Skeletal muscle tissue (tissue), 4 donors: Measurements from ENCODE around the gene EIF4E2. TPM values are rescaled to one million over a fixed set of nuclear protein-coding genes. Genes with fewer than 3 reads are reported as not detected.
A peak's percentile ranks its signal among the peaks of the same experiment; 100 is the strongest.

Experiments used
- H3K27ac ChIP-seq: one replicate; pipeline ENCODE4 v1.7.0; 2013; ENCODE audit warnings: mild to moderate bottlenecking, low read depth, low read length, inconsistent platforms
- H3K27me3 ChIP-seq, 3 donors: one replicate each; pipeline ENCODE4 v1.7.0; 2013; ENCODE audit warnings: low read length in 3 of 3; ENCODE audit not compliant: control insufficient read depth in 3 of 3, insufficient read depth in 3 of 3
- H3K36me3 ChIP-seq, 3 donors: one replicate each; pipeline ENCODE4 v1.7.0; 2013; ENCODE audit warnings: low read length in 3 of 3; ENCODE audit not compliant: control insufficient read depth in 3 of 3, insufficient read depth in 3 of 3
- H3K4me1 ChIP-seq, 3 donors: one replicate each; pipeline ENCODE4 v1.7.0; 2013; ENCODE audit warnings: low read length in 3 of 3, mild to moderate bottlenecking in 3 of 3; ENCODE audit not compliant: control insufficient read depth in 3 of 3, insufficient read depth in 3 of 3
- H3K4me3 ChIP-seq, 3 donors: one replicate each; pipeline ENCODE4 v1.7.0; 2013; ENCODE audit warnings: low read length in 3 of 3
- H3K9ac ChIP-seq, 3 donors: one replicate each; pipeline ENCODE4 v1.7.0; 2013; ENCODE audit warnings: low read length in 3 of 3, mild to moderate bottlenecking in 3 of 3, moderate library complexity in 2 of 3, low read depth in 1 of 3
- H3K9me3 ChIP-seq, 3 donors: one replicate each; pipeline ENCODE4 v1.7.0; 2013; ENCODE audit warnings: low read length in 3 of 3; ENCODE audit not compliant: control insufficient read depth in 3 of 3
- total RNA-seq: library from RNA; depleted of rRNA; stranded (reverse); fragments of >200 nt; gene quantifications from one replicate; pipeline ENCODE4 v1.2.3, GENCODE V29; 2014
- donor health status: Osteomylitis.

The EIF4E2 gene
- total RNA-seq, 1 donor from 2014 or later: 204 TPM

GRCh38 chr2:232573042-232573441 lies 22.6 kb downstream of the EIF4E2 start:
- H3K4me3 ChIP-seq: no peak overlapping the region
- H3K9ac ChIP-seq: no peak overlapping the region
- peak overlapping the region; percentile 81 for H3K27ac ChIP-seq
- no peaks in the 10 kb centered on the region for H3K9me3 ChIP-seq
- H3K27me3 ChIP-seq: no peaks in the 10 kb centered on the region
- peaks cover 34 to 80% (median 52%) of the 10 kb centered on the region in 3 donors for H3K4me1 ChIP-seq
- peaks cover 21 to 38% (median 25%) of the 10 kb centered on the region in 3 donors for H3K36me3 ChIP-seq

DNA sequence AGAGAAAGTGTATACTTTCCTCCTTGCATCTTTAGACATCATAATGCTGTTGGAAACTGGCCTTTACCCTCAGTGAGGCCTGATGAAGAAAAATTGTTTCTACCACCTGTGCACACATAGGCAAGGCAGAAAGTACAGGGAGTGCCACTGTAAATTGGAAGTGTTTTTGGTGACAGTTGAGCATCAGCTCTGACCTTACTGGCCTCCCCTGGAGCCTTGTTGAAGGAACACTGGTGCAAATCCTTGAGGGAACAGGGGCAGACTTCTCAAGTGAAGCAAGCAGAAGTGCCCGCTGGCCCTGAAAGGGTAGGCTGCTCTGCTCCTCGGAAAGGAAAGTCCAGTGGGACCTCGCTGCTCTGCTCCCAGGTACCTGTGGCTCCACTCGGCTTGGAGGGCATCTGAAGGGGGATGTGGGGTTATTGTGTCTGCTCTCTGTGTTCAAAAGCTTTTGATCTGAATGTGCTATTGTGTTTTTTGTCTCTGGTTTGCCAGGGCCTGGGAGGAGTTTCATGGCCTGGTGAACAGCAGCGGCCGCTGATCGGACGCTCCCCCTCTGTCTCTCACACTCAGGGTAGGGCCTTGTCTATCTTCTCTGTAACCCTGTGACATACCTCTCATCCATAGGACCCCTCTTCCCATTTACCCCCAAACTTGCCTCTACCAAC lies 23.4 kb downstream of the EIF4E2 start:
- Histone ChIP-seq H3K9me3 (no peaks in the 10 kb centered on the region), H3K4me3 (peak overlapping the region; percentile 22 to 48 (median 22)), H3K27me3 (no peaks in the 10 kb centered on the region), H3K36me3 (peaks cover 13 to 30% (median 19%) of the 10 kb centered on the region in 3 donors), H3K9ac (peak overlapping the region; percentile 42 to 75 (median 42)), H3K27ac (peak overlapping the region; percentile 81), H3K4me1 (peaks cover 37 to 75% (median 52%) of the 10 kb centered on the region in 3 donors)

GRCh38 chr2:232574674-232575403 lies 24.4 kb downstream of the EIF4E2 start:
- Histone ChIP-seq H3K4me1 (peaks cover 38 to 67% (median 49%) of the 10 kb centered on the region in 3 donors), H3K9me3 (no peaks in the 10 kb centered on the region), H3K9ac (peak overlapping the region; percentile 42 to 75 (median 42)), H3K4me3 (peak overlapping the region; percentile 7 to 48 (median 28)), H3K27me3 (no peaks in the 10 kb centered on the region), H3K27ac (peak overlapping the region; percentile 81), H3K36me3 (peaks cover 6 to 20% (median 10%) of the 10 kb centered on the region in 3 donors)

DNA sequence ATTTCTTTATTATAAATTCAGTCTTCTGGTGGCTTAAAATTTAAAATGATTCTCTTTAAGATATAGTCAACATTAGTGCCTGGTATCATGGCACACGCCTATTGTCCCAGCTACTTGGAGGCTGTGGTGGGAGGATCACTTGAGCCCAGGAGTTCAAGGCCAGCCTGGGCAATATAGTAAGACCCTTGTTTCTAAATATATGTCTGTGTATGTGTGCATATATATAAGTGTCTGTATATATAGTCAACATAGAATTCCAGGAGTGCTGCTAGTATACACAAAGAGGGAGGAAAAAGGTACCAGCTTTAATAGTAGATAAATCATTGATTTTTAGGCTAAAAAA lies 24.9 kb downstream of the EIF4E2 start:
- H3K9me3 ChIP-seq: no peaks in the 10 kb centered on the region
- peak overlapping the region; percentile 81 for H3K27ac ChIP-seq
- H3K36me3 ChIP-seq: peaks cover 2 to 20% (median 4%) of the 10 kb centered on the region in 3 donors
- peaks cover 38 to 62% (median 47%) of the 10 kb centered on the region in 3 donors for H3K4me1 ChIP-seq
- H3K9ac ChIP-seq: peak overlapping the region in 1 of 3 donors; percentile 42
- H3K4me3 ChIP-seq: peak overlapping the region in 1 of 3 donors; percentile 7
- no peaks in the 10 kb centered on the region for H3K27me3 ChIP-seq

DNA sequence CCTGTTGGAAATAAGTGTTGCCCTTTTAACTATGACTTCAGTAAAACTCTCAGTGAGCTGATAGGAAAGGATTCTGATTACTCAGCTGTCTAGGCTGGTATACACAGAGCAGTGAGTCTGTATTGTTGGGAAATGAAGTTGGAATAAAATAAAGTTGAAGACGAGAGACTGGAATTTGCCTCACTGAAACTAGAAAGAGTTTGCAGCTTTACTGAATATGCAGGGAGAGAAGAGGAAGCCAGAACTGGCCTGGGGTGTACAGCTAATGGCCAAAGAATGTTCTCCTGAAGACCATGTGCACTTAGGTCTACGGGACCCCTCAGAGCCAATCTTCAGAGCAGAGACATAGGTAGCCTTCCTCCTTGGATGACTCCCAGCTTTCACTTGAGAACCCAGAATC lies 26.5 kb downstream of the EIF4E2 start:
- H3K9ac ChIP-seq: peak overlapping the region in 2 of 3 donors; percentile 1 to 4
- H3K36me3 ChIP-seq: peaks cover 12 to 28% (median 14%) of the 10 kb centered on the region in 3 donors
- no peak overlapping the region for H3K4me3 ChIP-seq
- peak overlapping the region; percentile 81 for H3K27ac ChIP-seq
- no peaks in the 10 kb centered on the region for H3K27me3 ChIP-seq
- peaks cover 28 to 52% (median 36%) of the 10 kb centered on the region in 3 donors for H3K4me1 ChIP-seq
- no peaks in the 10 kb centered on the region for H3K9me3 ChIP-seq

DNA sequence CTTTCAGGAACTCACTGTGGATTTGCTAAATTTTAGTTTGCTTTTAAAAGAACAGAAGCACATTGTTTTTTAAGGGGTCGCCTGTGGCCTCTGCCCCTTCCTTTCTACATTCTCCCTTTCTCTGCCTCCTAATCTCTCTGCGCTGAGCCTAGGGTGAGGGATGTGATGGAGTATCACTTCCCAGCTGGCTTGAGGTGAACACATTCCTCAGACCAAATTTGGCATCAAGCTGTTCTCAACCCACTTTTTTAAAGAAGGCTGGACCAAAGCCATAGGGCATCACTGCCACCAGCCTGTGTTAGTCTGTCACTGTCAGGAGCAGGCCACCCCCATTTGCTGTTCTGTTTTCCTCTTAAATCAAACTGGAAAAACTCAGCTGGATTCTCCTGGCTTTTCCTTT lies 27.4 kb downstream of the EIF4E2 start:
- peak overlapping the region in 1 of 3 donors; percentile 1 for H3K9ac ChIP-seq
- H3K27me3 ChIP-seq: no peaks in the 10 kb centered on the region
- peaks cover 12 to 25% (median 19%) of the 10 kb centered on the region in 3 donors for H3K36me3 ChIP-seq
- H3K4me3 ChIP-seq: no peak overlapping the region
- peaks cover 27 to 60% (median 36%) of the 10 kb centered on the region in 3 donors for H3K4me1 ChIP-seq
- peak overlapping the region; percentile 81 for H3K27ac ChIP-seq
- H3K9me3 ChIP-seq: no peaks in the 10 kb centered on the region

DNA sequence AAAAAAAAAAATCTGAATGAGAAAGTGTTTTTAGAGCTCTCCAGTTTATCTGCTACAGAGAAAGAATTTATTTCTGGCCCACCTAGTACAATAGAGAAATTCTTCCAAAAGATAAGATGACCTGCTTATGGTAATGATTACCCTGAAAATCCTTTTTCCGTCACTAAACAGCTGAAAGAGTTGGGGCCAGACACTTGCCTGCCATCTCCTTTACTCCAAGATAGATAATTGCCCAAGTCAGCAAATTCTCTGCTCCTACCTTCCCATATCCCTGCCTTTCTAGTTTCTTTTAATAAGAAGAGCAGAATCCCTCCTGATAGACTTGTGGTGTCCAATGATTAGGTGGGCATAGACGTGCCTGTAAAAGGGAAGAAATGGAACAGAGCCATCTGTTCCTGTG lies 28.1 kb downstream of the EIF4E2 start:
- Histone ChIP-seq H3K9me3 (no peaks in the 10 kb centered on the region), H3K4me3 (no peak overlapping the region), H3K36me3 (peaks cover 12 to 25% (median 19%) of the 10 kb centered on the region in 3 donors), H3K4me1 (peaks cover 28 to 65% (median 38%) of the 10 kb centered on the region in 3 donors), H3K9ac (no peak overlapping the region), H3K27me3 (no peaks in the 10 kb centered on the region), H3K27ac (no peak overlapping the region)

GRCh38 chr2:232580648-232580981 lies 30.1 kb downstream of the EIF4E2 start:
- Histone ChIP-seq H3K4me3 (no peak overlapping the region), H3K27ac (no peak overlapping the region), H3K36me3 (peaks cover 17 to 18% (median 18%) of the 10 kb centered on the region in 3 donors), H3K9ac (no peak overlapping the region), H3K4me1 (peaks cover 14 to 54% (median 19%) of the 10 kb centered on the region in 3 donors), H3K27me3 (no peaks in the 10 kb centered on the region), H3K9me3 (no peaks in the 10 kb centered on the region)

DNA sequence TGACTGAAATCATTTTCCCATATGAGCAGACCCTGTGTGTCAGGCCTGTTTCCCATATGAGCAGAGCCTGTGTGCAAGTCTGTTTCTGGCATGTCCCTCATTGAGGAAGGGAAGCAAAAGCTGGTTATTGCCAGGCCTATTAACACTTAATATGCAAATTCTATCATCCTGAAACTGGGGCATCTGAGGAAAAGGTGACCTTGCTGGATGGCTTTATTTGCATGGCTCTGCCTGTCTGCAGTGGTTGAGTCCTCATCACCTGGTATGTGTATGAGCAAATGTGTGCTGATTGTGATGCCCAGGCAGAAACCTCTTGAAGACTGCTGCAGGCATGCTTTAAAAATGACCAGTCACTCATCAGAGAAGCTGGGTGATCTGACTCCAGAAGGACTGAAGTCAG lies 31.2 kb downstream of the EIF4E2 start:
- peaks cover 17 to 18% (median 18%) of the 10 kb centered on the region in 3 donors for H3K36me3 ChIP-seq
- no peaks in the 10 kb centered on the region for H3K27me3 ChIP-seq
- H3K9ac ChIP-seq: no peak overlapping the region
- H3K27ac ChIP-seq: no peak overlapping the region
- H3K9me3 ChIP-seq: no peaks in the 10 kb centered on the region
- H3K4me3 ChIP-seq: no peak overlapping the region
- peaks cover 14 to 49% (median 17%) of the 10 kb centered on the region in 3 donors for H3K4me1 ChIP-seq

GRCh38 chr2:232584238-232584637 lies 33.7 kb downstream of the EIF4E2 start:
- H3K4me3 ChIP-seq: no peak overlapping the region
- no peaks in the 10 kb centered on the region for H3K9me3 ChIP-seq
- H3K9ac ChIP-seq: no peak overlapping the region
- no peak overlapping the region for H3K27ac ChIP-seq
- H3K4me1 ChIP-seq: peaks cover 11 to 54% (median 16%) of the 10 kb centered on the region in 3 donors
- peaks cover 17 to 18% (median 18%) of the 10 kb centered on the region in 3 donors for H3K36me3 ChIP-seq
- no peaks in the 10 kb centered on the region for H3K27me3 ChIP-seq
